GM08714 (cell line): ENCODE data around the gene TMPRSS15.
"Not testable (repeated sequence)": the region's sequence is repeated elsewhere in the genome, so short reads cannot be mapped to it uniquely, and the experiment has no call there.

Experiments used
- H3K4me3 ChIP-seq: fragments of 200-500 bp; sonication (Bioruptor generic); 2 replicates; pipeline ENCODE4 v1.5.1; 2014; ENCODE audit warnings: mild to moderate bottlenecking, low read length, inconsistent platforms
- ZNF274 ChIP-seq: IDR thresholded peaks from 2 replicates; pipeline ENCODE4 v1.6.1; 2012; ENCODE audit warnings: mild to moderate bottlenecking, low read depth, low read length

The TMPRSS15 gene

DNA sequence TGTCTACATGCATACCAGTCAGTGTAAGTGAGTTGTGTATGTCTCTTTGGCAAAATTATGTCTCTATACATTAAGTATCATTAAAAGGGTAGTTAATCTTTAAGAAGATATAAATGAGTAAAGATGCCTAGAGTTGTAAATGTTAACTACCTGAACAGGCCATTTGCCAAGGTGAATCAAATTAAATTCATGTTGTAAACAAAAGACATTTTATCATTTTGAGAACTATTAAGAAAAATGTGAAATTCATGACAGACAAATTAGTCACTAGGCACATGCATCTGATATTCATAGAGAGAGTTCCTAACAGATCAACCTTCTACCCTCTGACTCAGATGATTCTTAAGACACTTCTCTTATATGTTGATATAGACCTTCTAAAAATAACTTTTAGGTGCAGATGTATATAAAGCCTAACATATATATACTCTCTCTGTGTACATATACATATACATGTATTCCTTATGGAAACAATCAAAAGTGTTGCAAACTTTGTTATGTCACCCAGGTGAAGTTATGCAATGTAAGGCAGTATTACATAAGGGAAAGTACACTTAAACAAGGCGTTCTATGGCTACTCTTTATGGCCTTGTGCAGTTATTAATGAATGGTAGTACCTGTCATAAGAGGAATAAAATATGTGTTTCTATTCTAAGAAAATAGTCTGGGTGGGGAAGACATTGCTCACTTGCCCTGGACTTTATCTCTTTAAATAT lies at the start of gene TMPRSS15:
TSS of gene TMPRSS15 (minus strand) at position 51 of the 716 bp plus-strand sequence. CDS start 163 bp downstream, outside the sequence.
- no peak for TF ChIP-seq ZNF274
- no peak within 1 kb of the TSS for H3K4me3 ChIP-seq

DNA sequence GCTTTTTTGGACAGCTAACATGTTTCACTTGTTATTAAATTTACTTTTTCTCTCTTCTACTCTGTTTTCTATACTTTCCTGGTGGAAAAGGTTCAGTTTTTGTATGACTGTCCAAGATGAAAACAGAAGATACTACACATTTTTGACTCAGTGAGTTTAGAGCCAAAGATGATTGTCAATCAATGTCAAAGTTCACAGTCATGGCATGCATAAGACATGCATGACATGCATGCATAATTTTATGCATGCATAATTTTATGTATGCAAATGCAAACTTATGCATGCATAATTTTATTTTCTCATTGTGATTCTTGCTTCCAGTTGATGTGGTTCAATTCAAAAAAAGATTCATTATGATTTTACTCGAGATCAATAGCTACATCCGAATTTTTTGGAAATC lies 48.1 kb upstream of the TMPRSS15 start:
- TF ChIP-seq ZNF274, result no peak
- no peak overlapping the region for H3K4me3 ChIP-seq

DNA sequence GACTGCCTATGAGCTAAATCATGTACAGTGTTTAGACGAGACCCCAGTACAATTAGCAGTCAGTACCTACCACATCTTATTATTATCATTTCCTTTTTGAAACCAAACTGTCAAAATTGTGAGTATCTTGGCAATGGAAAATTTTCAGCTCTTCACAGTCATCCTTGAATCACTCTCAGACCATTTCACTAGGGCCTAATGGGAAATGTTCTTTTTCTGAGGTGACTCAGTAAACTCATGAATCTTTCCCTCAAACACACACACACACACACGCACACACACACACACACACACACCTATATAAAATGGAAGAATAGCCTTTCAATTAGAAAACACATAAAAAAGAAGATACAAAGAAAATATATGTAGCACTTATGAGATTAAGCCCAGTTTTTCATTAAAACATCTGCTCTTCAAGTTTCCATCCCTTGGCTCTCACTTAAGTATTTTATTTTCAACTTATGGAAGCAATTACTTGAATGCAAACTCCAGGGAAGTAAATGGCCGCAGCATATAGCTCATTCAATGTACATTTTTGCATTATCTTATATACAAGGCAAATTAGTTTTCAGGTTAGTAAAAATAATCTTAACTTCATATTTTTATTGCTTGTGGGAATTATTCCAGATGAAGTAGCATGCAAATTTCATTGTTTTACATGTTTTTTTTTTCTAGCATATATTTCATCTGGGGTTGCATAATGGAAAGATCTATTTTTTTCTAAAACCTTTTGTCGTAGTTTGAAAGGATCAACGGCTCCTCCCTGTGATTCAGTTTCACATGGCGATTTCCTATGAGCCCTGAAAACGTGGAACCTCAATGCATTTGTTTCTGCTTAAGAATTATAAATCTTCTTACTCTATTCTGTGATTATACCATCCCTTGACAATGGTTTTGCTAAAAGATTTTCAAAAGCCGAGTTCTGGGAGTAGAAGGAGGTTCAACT lies 46.3 kb upstream of the TMPRSS15 start:
- no peak for TF ChIP-seq ZNF274
- no peak overlapping the region for H3K4me3 ChIP-seq

DNA sequence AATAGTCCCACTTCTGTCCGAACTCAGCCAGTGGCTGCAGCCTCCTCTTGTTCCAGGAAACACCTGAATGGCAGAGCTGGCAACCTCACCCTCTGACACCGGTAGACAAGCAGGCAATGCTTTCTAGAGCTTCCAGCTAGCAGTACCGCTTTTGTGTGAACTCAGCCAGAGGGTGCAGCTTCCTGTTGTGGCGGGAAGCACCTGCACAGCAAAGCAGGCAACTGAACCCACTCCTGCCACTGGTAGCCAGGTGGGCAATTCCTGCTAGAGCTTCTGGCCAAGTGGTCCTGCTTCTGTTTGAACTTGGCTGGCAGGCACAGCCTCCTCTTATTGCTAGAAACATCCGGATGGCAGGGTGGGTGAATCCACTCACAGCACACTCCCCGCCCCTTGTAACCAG lies 40.1 kb upstream of the TMPRSS15 start:
- H3K4me3 ChIP-seq, result no peak overlapping the region
- no peak for TF ChIP-seq ZNF274

DNA sequence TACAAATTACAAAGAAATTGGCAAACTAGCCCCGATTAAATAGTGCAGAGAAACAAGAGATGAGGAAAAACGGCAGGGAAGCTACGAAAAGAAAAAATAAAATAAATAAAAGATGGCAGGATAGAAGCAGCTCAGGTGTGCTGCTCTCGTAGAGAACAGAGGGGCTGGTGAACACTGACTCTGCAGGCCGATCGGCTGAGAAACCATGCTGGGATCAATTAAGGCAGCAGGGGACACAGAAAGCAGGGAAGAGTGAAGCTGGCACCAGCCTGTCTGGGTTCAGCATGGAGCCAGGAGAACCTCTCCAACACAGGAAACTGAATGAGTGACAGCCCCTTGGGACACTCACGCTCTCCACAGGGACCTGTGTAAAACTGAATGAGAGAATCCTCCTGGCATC lies 39.5 kb upstream of the TMPRSS15 start:
- H3K4me3 ChIP-seq, result no peak overlapping the region
- TF ChIP-seq ZNF274, result no peak

DNA sequence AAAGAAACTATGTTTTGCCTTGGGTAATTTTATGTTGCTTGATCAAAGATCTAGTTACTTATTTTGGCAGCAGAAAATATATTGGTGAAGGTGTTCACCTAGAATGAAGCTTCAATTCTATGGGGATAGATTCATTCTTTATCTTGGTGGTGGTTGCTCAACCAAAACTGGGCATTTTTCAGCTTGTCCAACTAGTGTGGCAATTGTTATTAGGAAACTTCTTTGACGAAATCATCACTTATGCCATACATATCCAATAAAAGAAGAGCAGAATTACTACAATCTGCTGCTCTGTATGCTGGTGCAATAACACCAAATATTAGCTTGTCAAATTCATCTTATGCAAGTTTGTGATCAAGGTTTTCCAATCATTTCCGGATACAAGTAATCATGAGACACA lies 26.8 kb upstream of the TMPRSS15 start:
- H3K4me3 ChIP-seq, result no peak overlapping the region
- no peak for TF ChIP-seq ZNF274

DNA sequence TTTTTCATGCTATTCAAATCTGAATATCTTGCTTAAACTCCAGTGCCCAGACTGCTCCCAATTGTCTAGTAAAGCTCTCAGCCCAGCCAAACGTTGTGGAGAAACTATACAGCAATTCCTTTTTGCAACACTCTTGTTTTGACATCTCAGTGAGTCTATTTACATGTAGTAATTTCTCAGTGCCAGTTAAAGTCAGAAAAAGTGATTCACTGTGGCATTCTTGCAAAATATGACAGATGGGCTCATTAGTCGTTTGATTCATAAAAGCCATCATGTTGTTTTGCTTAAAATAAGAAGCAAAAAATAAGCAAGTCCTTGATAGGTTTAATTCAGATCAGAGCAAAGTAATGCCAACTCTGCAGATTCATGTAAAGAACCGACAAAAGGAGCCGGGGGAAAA lies 20.7 kb upstream of the TMPRSS15 start:
- TF ChIP-seq ZNF274, result no peak
- H3K4me3 ChIP-seq, result no peak overlapping the region

DNA sequence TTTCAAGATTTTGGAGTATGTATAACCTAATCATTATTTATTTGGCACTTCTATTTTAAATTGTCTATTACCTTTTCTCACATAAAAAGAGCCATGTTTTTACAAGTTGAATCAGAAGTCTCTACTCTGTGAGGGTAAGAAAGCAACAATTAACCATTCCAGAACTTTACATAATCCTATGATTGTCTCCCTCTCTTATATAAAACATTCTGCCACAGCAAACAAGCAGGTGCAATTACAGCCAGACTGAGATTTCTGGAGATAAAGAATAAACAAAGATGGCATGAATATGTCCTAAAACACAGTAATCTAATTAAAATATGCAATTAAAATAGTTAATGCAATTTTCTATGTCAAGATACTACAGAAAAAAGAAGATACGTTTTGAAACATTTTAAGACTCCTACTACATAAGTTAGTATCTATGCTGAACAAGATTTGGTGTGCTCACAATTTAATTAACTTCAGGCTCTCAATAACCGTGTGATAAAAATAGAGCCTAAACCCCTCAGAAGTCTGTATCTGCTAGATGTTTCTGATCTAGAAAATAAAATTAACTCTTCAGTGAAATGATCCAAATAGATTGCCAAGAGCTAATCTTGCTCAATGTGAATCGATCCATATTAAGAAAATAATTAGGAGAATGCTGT lies 13.7 kb upstream of the TMPRSS15 start:
- no peak for TF ChIP-seq ZNF274
- H3K4me3 ChIP-seq, result no peak overlapping the region

DNA sequence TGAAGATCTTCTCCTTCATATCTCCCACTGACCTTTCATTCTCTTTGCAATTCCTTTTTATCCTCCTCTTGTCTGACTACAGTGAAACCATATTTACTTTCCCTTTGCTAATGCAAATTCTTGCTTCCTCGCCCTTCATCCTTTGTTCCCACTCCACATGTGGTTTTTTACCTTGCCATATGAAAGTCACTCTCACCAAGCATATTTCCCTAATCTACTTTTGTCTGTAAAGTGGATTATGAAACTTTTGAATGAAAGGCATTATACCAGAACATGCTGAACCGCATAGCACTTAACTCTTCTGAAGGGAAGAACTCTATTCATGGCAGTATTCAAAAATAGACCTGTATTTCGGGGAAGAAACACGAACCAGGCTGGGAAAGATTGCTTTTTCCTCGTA lies 8.0 kb upstream of the TMPRSS15 start:
- H3K4me3 ChIP-seq, result no peak overlapping the region
- no peak for TF ChIP-seq ZNF274

DNA sequence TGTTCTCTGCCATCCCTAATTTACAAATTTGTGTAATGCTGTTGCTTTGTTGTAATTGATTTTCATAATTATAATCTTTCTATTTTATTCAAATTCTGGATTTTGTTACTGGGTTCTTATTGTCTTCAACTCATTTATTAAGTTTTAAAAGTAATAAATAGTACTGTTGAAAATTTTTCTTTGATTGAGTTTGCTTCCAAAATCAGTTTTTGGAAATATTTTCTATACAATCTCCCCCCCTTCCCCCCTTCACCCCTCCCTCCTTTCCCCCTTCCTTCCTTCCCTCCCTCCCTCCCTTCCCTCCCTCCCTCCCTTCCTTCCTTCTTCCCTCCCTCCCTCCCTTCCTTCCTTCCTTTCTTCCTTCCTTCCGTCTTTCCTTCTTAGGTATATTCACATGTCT lies 6.0 kb upstream of the TMPRSS15 start:
- TF ChIP-seq ZNF274, result no peak
- H3K4me3 ChIP-seq, result no peak overlapping the region

DNA sequence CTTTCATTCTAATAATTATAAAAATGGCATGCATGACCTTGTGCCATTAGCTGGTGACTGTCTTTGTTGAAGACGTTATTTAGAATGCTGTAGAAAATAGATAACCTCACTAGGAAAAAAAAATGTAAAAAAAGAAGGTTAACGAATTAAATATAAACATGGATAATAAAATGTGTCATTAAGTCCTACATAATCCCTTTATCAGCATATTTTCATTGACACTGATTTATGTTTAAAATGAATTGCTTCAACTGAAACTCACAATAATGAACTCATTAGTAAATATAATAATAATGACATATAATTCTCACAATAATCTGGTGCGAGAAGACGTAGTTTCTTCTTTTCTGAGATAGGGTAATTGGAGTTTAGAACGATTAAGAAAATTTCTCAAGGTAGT lies 4.7 kb downstream of the TMPRSS15 start:
- TF ChIP-seq ZNF274, result no peak
- no peak overlapping the region for H3K4me3 ChIP-seq

DNA sequence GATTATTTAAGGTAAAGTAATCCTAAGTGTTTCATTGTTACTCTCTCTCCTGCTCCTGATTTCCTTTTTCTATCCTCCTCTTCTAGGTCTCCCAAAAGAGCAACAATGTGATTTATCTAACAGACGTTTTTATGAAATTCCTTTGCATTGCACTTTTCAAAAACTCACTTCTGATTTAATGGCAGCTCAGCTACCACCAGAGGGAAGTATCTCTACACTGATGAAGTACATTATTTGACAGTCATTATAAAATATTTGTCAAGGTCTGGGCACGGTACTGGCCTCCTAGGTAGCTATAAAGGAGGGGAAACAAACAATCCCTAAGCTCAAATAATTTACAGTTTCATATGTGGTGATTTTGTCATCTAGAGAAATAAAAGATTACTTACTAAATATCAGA lies 15.6 kb downstream of the TMPRSS15 start:
- no peak for TF ChIP-seq ZNF274
- H3K4me3 ChIP-seq, result no peak overlapping the region

DNA sequence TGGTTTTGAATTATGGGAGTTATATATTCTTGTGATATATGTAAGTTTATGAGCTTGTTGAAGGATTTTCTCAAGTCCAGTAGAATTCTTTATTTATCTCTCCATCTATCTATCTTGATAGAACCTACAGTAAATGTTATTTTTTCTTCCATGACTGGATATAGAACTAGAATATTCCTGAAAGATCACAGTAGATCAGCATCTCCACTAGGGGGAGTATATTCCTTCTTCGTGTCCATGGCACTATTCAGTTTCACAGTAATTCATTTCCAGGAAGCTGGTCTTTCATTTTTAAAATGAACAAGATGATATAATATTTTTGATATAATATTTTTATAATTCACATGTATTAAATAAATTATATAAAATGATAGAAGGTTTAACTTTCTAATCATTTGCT lies 18.8 kb downstream of the TMPRSS15 start:
- TF ChIP-seq ZNF274, result no peak
- H3K4me3 ChIP-seq, result no peak overlapping the region

DNA sequence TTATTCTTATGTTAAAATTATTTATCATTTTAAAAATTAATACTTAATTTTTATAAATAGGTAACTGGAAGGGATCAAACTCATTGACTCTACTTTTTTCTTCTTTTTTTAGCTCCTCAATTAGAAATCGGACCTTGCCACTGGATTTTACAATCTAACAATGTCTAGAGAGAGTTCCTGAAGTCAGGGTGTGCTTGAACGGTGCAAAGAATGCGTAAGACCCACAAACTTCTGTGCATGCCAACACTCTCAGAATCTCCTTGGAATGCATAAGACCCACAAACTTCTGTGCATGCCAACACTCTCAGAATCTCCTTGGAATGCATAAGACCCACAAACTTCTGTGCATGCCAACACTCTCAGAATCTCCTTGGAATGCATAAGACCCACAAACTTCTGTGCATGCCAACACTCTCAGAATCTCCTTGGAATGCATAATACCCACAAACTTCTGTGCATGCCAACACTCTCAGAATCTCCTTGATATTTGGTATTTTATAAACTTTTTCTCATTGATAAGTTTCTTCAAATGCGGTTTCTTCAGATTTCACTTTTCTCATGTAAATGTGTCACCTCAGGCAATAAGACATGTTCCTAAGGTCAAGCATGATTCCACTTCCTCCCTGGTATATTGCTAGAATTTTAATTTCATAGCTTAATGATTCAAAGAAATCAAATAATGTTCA lies 20.5 kb downstream of the TMPRSS15 start:
- not testable (repeated sequence) for H3K4me3 ChIP-seq
